H9 (cell line): ENCODE measurements around the gene FAU. TPM values are rescaled to one million over a fixed set of nuclear protein-coding genes. Genes with fewer than 3 reads are reported as not detected.

ENCODE experiments used
- DNase-seq: peaks from one replicate; pipeline ENCODE4 v3.0.0-alpha.2; 2017
- H2AFZ ChIP-seq: one replicate; pipeline ENCODE4 v1.6.1; 2013; ENCODE audit warnings: mild to moderate bottlenecking, low read length, control low read depth, moderate library complexity
- H2AK5ac ChIP-seq: 2 replicates; pipeline ENCODE4 v1.6.1; 2013; ENCODE audit warnings: low read length, control low read depth, mixed read lengths; ENCODE audit not compliant: insufficient read length
- H2BK120ac ChIP-seq: one replicate; pipeline ENCODE4 v1.6.1; 2013; ENCODE audit warnings: low read depth, mild to moderate bottlenecking, low read length, control low read depth, inconsistent platforms; ENCODE audit not compliant: poor library complexity, severe bottlenecking
- H2BK12ac ChIP-seq: 2 replicates; pipeline ENCODE4 v1.6.1; 2013; ENCODE audit warnings: low read length, control low read depth, mixed read lengths, low read depth; ENCODE audit not compliant: insufficient read length
- H2BK15ac ChIP-seq: 2 replicates; pipeline ENCODE4 v1.6.1; 2013; ENCODE audit warnings: low read depth, low read length, control low read depth
- H2BK20ac ChIP-seq: one replicate; pipeline ENCODE4 v1.6.1; 2013; ENCODE audit warnings: low read depth, mild to moderate bottlenecking, low read length, control low read depth, inconsistent platforms; ENCODE audit not compliant: poor library complexity, severe bottlenecking
- H2BK5ac ChIP-seq: 2 replicates; pipeline ENCODE4 v1.6.1; 2013; ENCODE audit warnings: low read length, control low read depth, mixed read lengths; ENCODE audit not compliant: insufficient read length
- H3K14ac ChIP-seq: 2 replicates; pipeline ENCODE4 v1.6.1; 2013; ENCODE audit warnings: low read length, control low read depth; ENCODE audit not compliant: insufficient read depth
- H3K18ac ChIP-seq: 2 replicates; pipeline ENCODE4 v1.6.1; 2013; ENCODE audit warnings: low read depth, mild to moderate bottlenecking, mixed read lengths, low read length, control low read depth; ENCODE audit not compliant: insufficient read length
- H3K23ac ChIP-seq: 2 replicates; pipeline ENCODE4 v1.6.1; 2013; ENCODE audit warnings: low read length, control low read depth, mixed read lengths, low read depth; ENCODE audit not compliant: insufficient read length
- H3K23me2 ChIP-seq: 2 replicates; pipeline ENCODE4 v1.6.1; 2013; ENCODE audit warnings: low read depth, mild to moderate bottlenecking, mixed read lengths, low read length, control low read depth; ENCODE audit not compliant: insufficient read length, poor library complexity, severe bottlenecking
- H3K27ac ChIP-seq: 2 replicates; pipeline ENCODE4 v1.5.1; 2013; ENCODE audit warnings: low read length, control low read depth, mixed read lengths, low read depth; ENCODE audit not compliant: insufficient read length
- H3K27me3 ChIP-seq: 2 replicates; pipeline ENCODE4 v1.6.1; 2013; ENCODE audit warnings: low read length, control low read depth, inconsistent platforms; ENCODE audit not compliant: insufficient read depth
- H3K4ac ChIP-seq: 2 replicates; pipeline ENCODE4 v1.6.1; 2013; ENCODE audit warnings: low read depth, mild to moderate bottlenecking, control low read depth, inconsistent platforms, low read length, moderate library complexity
- H3K4me1 ChIP-seq: 2 replicates; pipeline ENCODE4 v1.6.1; 2013; ENCODE audit warnings: low read length, control low read depth, inconsistent platforms; ENCODE audit not compliant: insufficient read depth
- H3K4me2 ChIP-seq: 2 replicates; pipeline ENCODE4 v1.6.1; 2013; ENCODE audit warnings: low read length, control low read depth, mixed read lengths; ENCODE audit not compliant: insufficient read length, insufficient read depth
- H3K56ac ChIP-seq: 2 replicates; pipeline ENCODE4 v1.6.1; 2013; ENCODE audit warnings: low read depth, mild to moderate bottlenecking, mixed read lengths, low read length, control low read depth; ENCODE audit not compliant: insufficient read length
- H3K79me1 ChIP-seq: 2 replicates; pipeline ENCODE4 v1.6.1; 2013; ENCODE audit warnings: low read depth, mild to moderate bottlenecking, moderate library complexity, low read length, control low read depth, inconsistent platforms; ENCODE audit not compliant: insufficient read depth, poor library complexity, severe bottlenecking
- H3K79me2 ChIP-seq: 2 replicates; pipeline ENCODE4 v1.6.1; 2013; ENCODE audit warnings: low read length, control low read depth, inconsistent platforms; ENCODE audit not compliant: insufficient read depth
- H3K9ac ChIP-seq: 2 replicates; pipeline ENCODE4 v1.6.1; 2013; ENCODE audit warnings: low read length, control low read depth, mixed read lengths; ENCODE audit not compliant: insufficient read length; ENCODE audit errors: extremely low read depth
- H3K9me3 ChIP-seq: one replicate; pipeline ENCODE4 v1.6.1; 2013; ENCODE audit warnings: low read depth, low read length, inconsistent platforms; ENCODE audit not compliant: control insufficient read depth
- H3T11ph ChIP-seq: one replicate; pipeline ENCODE4 v1.6.1; 2013; ENCODE audit warnings: mild to moderate bottlenecking, low read length, control low read depth, inconsistent platforms
- H4K20me1 ChIP-seq: one replicate; pipeline ENCODE4 v1.6.1; 2013; ENCODE audit not compliant: control insufficient read depth, insufficient read length, insufficient read depth
- H4K5ac ChIP-seq: 2 replicates; pipeline ENCODE4 v1.6.1; 2013; ENCODE audit warnings: low read depth, mild to moderate bottlenecking, mixed read lengths, low read length, control low read depth; ENCODE audit not compliant: insufficient read length
- H4K8ac ChIP-seq: replicated peaks from 2 replicates; pipeline ENCODE4 v1.6.1; 2013; ENCODE audit warnings: low read length, control low read depth, mixed read lengths, low read depth; ENCODE audit not compliant: insufficient read length
- H4K91ac ChIP-seq: 2 replicates; pipeline ENCODE4 v1.6.1; 2013; ENCODE audit warnings: low read depth, mild to moderate bottlenecking, moderate library complexity, mixed read lengths, low read length, control low read depth; ENCODE audit not compliant: insufficient read length
- H3K27ac Mint-ChIP-seq, 3 experiments: 2 replicates in 2 of 3; 3 replicates in 1 of 3; pipeline ENCODE4 v1.8.0; 2020 to 2021; ENCODE audit warnings: mixed read lengths in 3 of 3, mild to moderate bottlenecking in 1 of 3, moderate library complexity in 1 of 3
- H3K27me3 Mint-ChIP-seq: 2 replicates; pipeline ENCODE4 v1.8.0; 2021; ENCODE audit warnings: low read depth, mild to moderate bottlenecking, moderate library complexity, mixed read lengths
- H3K36me3 Mint-ChIP-seq, 3 experiments: 2 replicates in 2 of 3; 3 replicates in 1 of 3; pipeline ENCODE4 v1.8.0; 2020 to 2021; ENCODE audit warnings: low read depth in 3 of 3, mixed read lengths in 3 of 3; ENCODE audit not compliant: insufficient read depth in 1 of 3
- H3K4me1 Mint-ChIP-seq, 2 experiments: 2 replicates each; pipeline ENCODE4 v1.8.0; 2020; ENCODE audit warnings: mixed read lengths in 2 of 2
- H3K4me3 Mint-ChIP-seq, 2 experiments: 2 replicates in 1 of 2; 3 replicates in 1 of 2; pipeline ENCODE4 v1.8.0; 2020 to 2021; ENCODE audit warnings: mild to moderate bottlenecking in 2 of 2, mixed read lengths in 2 of 2, moderate library complexity in 1 of 2
- H3K9me3 Mint-ChIP-seq, 2 experiments: 2 replicates in 1 of 2; 3 replicates in 1 of 2; pipeline ENCODE4 v1.8.0; 2020; ENCODE audit warnings: mild to moderate bottlenecking in 2 of 2, mixed read lengths in 2 of 2, moderate library complexity in 1 of 2
- WGBS: extraction: QIAGEN DNeasy Blood & Tissue Kit; methylation state at CpG from one replicate; pipeline ENCODE4 v1.1.7; 2013; ENCODE audit warnings: missing lambda C conversion rate, low lambda C conversion rate, mixed read lengths; ENCODE audit not compliant: insufficient read length; ENCODE audit errors: extremely low coverage; 5-methylcytosine and 5-hydroxymethylcytosine counted together
- total RNA-seq: library from RNA; stranded (reverse); gene quantifications from 2 replicates; pipeline ENCODE4 v1.2.1, GENCODE V29; 2021
- TF ChIP-seq, protein P1 (sequence below): fragments of 200-600 bp; sonication (generic); conservative IDR thresholded peaks from 3 replicates; pipeline ENCODE4 v1.8.0; 2021; ENCODE audit warnings: antibody characterized with exemption, mild to moderate bottlenecking

FAU gene
- total RNA-seq, 1 experiment from 2014 or later: 898 TPM

DNA sequence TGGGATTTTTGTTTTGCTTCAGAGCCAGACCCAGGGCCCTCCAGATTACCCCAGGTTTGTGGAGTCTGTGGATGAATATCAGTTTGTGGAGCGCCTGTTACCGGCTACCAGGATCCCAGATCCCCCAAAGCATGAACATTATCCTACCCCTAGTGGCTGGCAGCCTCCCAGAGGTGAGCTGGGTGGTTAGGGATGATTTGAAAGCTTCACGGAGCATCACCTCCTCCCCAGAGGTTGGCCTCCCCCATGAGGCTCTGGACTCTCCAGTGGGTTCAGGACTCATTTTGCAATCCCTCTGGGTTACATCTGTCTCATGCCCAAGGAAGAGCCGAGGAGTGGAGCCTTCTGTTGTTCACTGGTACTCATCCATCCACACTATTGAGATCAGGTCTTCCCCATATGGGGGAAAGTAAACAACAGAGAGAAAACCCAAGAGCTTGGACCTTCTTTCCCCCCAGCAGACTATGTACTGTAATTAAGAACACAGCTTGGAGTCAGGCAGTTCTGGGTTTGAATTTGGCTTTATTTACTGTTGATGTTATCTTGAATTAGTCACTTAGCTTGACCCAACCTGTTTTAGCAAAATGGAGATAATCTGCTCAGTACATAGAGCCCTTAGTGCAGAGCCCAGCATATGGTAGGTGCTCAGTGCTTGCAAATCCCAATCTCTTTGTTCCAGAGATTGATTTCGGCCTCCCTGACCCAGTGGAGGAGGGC lies 2.7 kb upstream of the FAU start:
- Histone ChIP-seq H2BK20ac (no peak overlapping the region), H4K5ac (no peak overlapping the region), H2BK12ac (no peak overlapping the region), H3K9ac (no peak overlapping the region), H3K4ac (no peak overlapping the region), H3K56ac (no peak overlapping the region), H3K27ac (no peak overlapping the region), H2AK5ac (no peak overlapping the region), H3K14ac (no peak overlapping the region), H3K4me1 (no peaks in the 10 kb centered on the region), H3K23ac (no peak overlapping the region), H2BK15ac (no peak overlapping the region), H2BK120ac (no peak overlapping the region), H3K79me2 (peaks cover 9% of the 10 kb centered on the region; the same call in 1 of the 2 replicates), H4K20me1 (no peaks in the 10 kb centered on the region), H2AFZ (no peak overlapping the region), H3T11ph (no peak overlapping the region), H4K91ac (no peak overlapping the region), H3K18ac (no peak overlapping the region), H3K4me2 (no peak overlapping the region), H3K23me2 (peaks cover 6% of the 10 kb centered on the region), H4K8ac (no peak overlapping the region), H2BK5ac (no peak overlapping the region), H3K79me1 (peaks cover 5% of the 10 kb centered on the region), H3K9me3 (no peaks in the 10 kb centered on the region), H3K27me3 (no peaks in the 10 kb centered on the region)
- peaks cover 4 to 15% of the 10 kb centered on the region in 2 experiments for H3K4me1 Mint-ChIP-seq
- no peak overlapping the region; a peak in 1 of 7 replicates for H3K27ac Mint-ChIP-seq
- no CpG with 5 or more reads among the region's 5 CpGs for WGBS
- TF ChIP-seq, protein P1, sequence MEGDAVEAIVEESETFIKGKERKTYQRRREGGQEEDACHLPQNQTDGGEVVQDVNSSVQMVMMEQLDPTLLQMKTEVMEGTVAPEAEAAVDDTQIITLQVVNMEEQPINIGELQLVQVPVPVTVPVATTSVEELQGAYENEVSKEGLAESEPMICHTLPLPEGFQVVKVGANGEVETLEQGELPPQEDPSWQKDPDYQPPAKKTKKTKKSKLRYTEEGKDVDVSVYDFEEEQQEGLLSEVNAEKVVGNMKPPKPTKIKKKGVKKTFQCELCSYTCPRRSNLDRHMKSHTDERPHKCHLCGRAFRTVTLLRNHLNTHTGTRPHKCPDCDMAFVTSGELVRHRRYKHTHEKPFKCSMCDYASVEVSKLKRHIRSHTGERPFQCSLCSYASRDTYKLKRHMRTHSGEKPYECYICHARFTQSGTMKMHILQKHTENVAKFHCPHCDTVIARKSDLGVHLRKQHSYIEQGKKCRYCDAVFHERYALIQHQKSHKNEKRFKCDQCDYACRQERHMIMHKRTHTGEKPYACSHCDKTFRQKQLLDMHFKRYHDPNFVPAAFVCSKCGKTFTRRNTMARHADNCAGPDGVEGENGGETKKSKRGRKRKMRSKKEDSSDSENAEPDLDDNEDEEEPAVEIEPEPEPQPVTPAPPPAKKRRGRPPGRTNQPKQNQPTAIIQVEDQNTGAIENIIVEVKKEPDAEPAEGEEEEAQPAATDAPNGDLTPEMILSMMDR: no peak
- H3K36me3 Mint-ChIP-seq: peaks cover 32 to 67% (median 60%) of the 10 kb centered on the region in 3 experiments
- peak overlapping the region; percentile 3 to 33; a peak in 2 of 5 replicates for H3K4me3 Mint-ChIP-seq
- H3K27me3 Mint-ChIP-seq: no peaks in the 10 kb centered on the region
- H3K9me3 Mint-ChIP-seq: no peaks in the 10 kb centered on the region
- DNase-seq: no peak
